H1 (cell line): Measurements from ENCODE around the gene SF3A2. TPM values are rescaled to one million over a fixed set of nuclear protein-coding genes. Genes with fewer than 3 reads are reported as not detected.

Experiments used
- CTCF ChIA-PET: fragments of 300-600 bp; sonication (Branson Sonifier 250); formaldehyde crosslinking; loops from one replicate; lab custom pipeline; 2021; ENCODE audit not compliant: partially characterized antibody; lab: Charles Lee
- POLR2A ChIA-PET: fragments of 300-600 bp; sonication (Branson Sonifier 250); formaldehyde crosslinking; loops from one replicate; lab custom pipeline; 2021; ENCODE audit warnings: inconsistent platforms; ENCODE audit not compliant: partially characterized antibody; lab: Charles Lee
- DNase-seq, 2 experiments: peaks; one replicate each; pipeline versions ENCODE4 v3.0.0 to v3.0.0-alpha.2; 2010 to 2022; ENCODE audit warnings: low spot score in 2 of 2, low read depth in 1 of 2, mixed read lengths in 1 of 2
- FAIRE-seq: peaks from 2 replicates; lab custom pipeline; 2011; peaks lifted over from hg19 to GRCh38; lab: Jason Lieb, UNC
- H2AFZ ChIP-seq: 2 replicates; pipeline ENCODE4 v1.8.1; 2012; ENCODE audit warnings: low read length, inconsistent platforms
- H2AK5ac ChIP-seq: 2 replicates; pipeline ENCODE4 v1.6.1; 2013; ENCODE audit warnings: low read depth, low read length
- H2BK120ac ChIP-seq: replicated peaks from 2 replicates; pipeline ENCODE3; 2013; ENCODE audit warnings: low read depth, low read length, inconsistent platforms
- H2BK12ac ChIP-seq: 2 replicates; pipeline ENCODE4 v1.6.1; 2013; ENCODE audit warnings: low read depth, low read length
- H2BK15ac ChIP-seq: 2 replicates; pipeline ENCODE4 v1.6.1; 2013; ENCODE audit warnings: low read length
- H2BK20ac ChIP-seq: 2 replicates; pipeline ENCODE4 v1.6.1; 2013; ENCODE audit warnings: low read length
- H2BK5ac ChIP-seq: 2 replicates; pipeline ENCODE4 v1.6.1; 2013; ENCODE audit warnings: low read depth, low read length
- H3K14ac ChIP-seq: 2 replicates; pipeline ENCODE4 v1.6.1; 2013; ENCODE audit warnings: inconsistent platforms; ENCODE audit not compliant: insufficient read length
- H3K18ac ChIP-seq: 2 replicates; pipeline ENCODE4 v1.6.1; 2013; ENCODE audit warnings: low read length; ENCODE audit errors: extremely low read depth
- H3K23ac ChIP-seq: 2 replicates; pipeline ENCODE4 v1.6.1; 2013; ENCODE audit warnings: inconsistent platforms; ENCODE audit not compliant: insufficient read length
- H3K23me2 ChIP-seq: 2 replicates; pipeline ENCODE4 v1.6.1; 2013; ENCODE audit warnings: low read depth, low read length
- H3K27ac ChIP-seq: 2 replicates; pipeline ENCODE4 v1.6.1; 2011; ENCODE audit warnings: low read depth, low read length, inconsistent platforms
- H3K27me3 ChIP-seq, 4 experiments: replicated peaks in 1 of 4; 1 replicate in 1 of 4; 2 replicates in 3 of 4; pipeline versions ENCODE4 v1.6.1 to v1.8.1; 2011 to 2013; ENCODE audit warnings: low read length in 3 of 4, mild to moderate bottlenecking in 3 of 4, inconsistent platforms in 2 of 4, mixed read lengths in 2 of 4, moderate library complexity in 1 of 4; ENCODE audit not compliant: control insufficient read depth in 3 of 4, insufficient read depth in 3 of 4; ENCODE audit errors: extremely low read depth in 1 of 4
- H3K36me3 ChIP-seq, 4 experiments: 2 replicates each; pipeline versions ENCODE4 v1.6.1 to v1.8.1; 2011 to 2013; ENCODE audit warnings: mild to moderate bottlenecking in 4 of 4, low read length in 3 of 4, moderate library complexity in 2 of 4, control low read depth in 1 of 4, inconsistent platforms in 1 of 4; ENCODE audit not compliant: insufficient read depth in 4 of 4, control insufficient read depth in 2 of 4
- H3K4ac ChIP-seq: replicated peaks from 2 replicates; pipeline ENCODE3; 2013; ENCODE audit warnings: low read length, low read depth, mixed read lengths, inconsistent platforms; ENCODE audit not compliant: insufficient read length
- H3K4me1 ChIP-seq, 4 experiments: replicated peaks in 1 of 4; 1 replicate in 1 of 4; 2 replicates in 3 of 4; pipeline versions ENCODE4 v1.6.1 to v1.8.1; 2011 to 2013; ENCODE audit warnings: low read length in 3 of 4, inconsistent platforms in 2 of 4, mixed read lengths in 1 of 4; ENCODE audit not compliant: insufficient read depth in 4 of 4, control insufficient read depth in 3 of 4
- H3K4me2 ChIP-seq, 2 experiments: 2 replicates each; pipeline versions ENCODE4 v1.6.1 to v1.8.1; 2011 to 2013; ENCODE audit warnings: low read depth in 2 of 2, low read length in 2 of 2, control low read depth in 1 of 2, inconsistent platforms in 1 of 2, mild to moderate bottlenecking in 1 of 2; ENCODE audit not compliant: insufficient read depth in 1 of 2
- H3K4me3 ChIP-seq, 4 experiments: fragments of 200-600, 300-600 bp in 1 of 4; sonication (generic), shearing (Covaris generic), sonication (Bioruptor Twin) in 1 of 4; 2 replicates each; pipeline versions ENCODE4 v1.5.1 to v1.8.1; 2011 to 2016; ENCODE audit warnings: low read length in 4 of 4, low read depth in 3 of 4, control low read depth in 2 of 4, inconsistent platforms in 2 of 4, mild to moderate bottlenecking in 2 of 4, mixed read lengths in 1 of 4, moderate library complexity in 1 of 4; ENCODE audit not compliant: insufficient read depth in 2 of 4; ENCODE audit errors: extremely low read depth in 1 of 4
- H3K56ac ChIP-seq: replicated peaks from 2 replicates; pipeline ENCODE3; 2013; ENCODE audit warnings: low read depth, mild to moderate bottlenecking, mixed read lengths, low read length, inconsistent platforms; ENCODE audit not compliant: insufficient read length
- H3K79me1 ChIP-seq: 2 replicates; pipeline ENCODE4 v1.6.1; 2013; ENCODE audit warnings: low read depth, low read length, control low read depth
- H3K79me2 ChIP-seq, 2 experiments: 2 replicates each; pipeline versions ENCODE4 v1.6.1 to v1.8.1; 2012 to 2013; ENCODE audit warnings: low read length in 2 of 2, mild to moderate bottlenecking in 2 of 2, inconsistent platforms in 1 of 2; ENCODE audit not compliant: insufficient read depth in 2 of 2, control insufficient read depth in 1 of 2
- H3K9ac ChIP-seq, 4 experiments: replicated peaks in 1 of 4; 1 replicate in 1 of 4; 2 replicates in 3 of 4; pipeline versions ENCODE4 v1.6.1 to v1.8.1; 2011 to 2013; ENCODE audit warnings: low read depth in 3 of 4, low read length in 3 of 4, control low read depth in 2 of 4, mild to moderate bottlenecking in 2 of 4, moderate library complexity in 2 of 4, inconsistent platforms in 1 of 4; ENCODE audit errors: extremely low read depth in 1 of 4
- H3K9me3 ChIP-seq, 2 experiments: 2 replicates each; pipeline versions ENCODE4 v1.6.1 to v1.8.1; 2012 to 2013; ENCODE audit warnings: mild to moderate bottlenecking in 2 of 2, moderate library complexity in 2 of 2, control low read depth in 1 of 2, inconsistent platforms in 1 of 2, low read depth in 1 of 2, low read length in 1 of 2, mixed read lengths in 1 of 2; ENCODE audit not compliant: insufficient read depth in 2 of 2
- H4K20me1 ChIP-seq, 2 experiments: replicated peaks in 1 of 2; 2 replicates each; pipeline versions ENCODE3 to v1.8.1; 2011 to 2013; ENCODE audit warnings: inconsistent platforms in 2 of 2, low read length in 2 of 2, mild to moderate bottlenecking in 1 of 2; ENCODE audit not compliant: insufficient read depth in 2 of 2, control insufficient read depth in 1 of 2
- H4K5ac ChIP-seq: 2 replicates; pipeline ENCODE4 v1.6.1; 2013; ENCODE audit warnings: low read length, low read depth, mixed read lengths, inconsistent platforms; ENCODE audit not compliant: insufficient read length
- H4K8ac ChIP-seq: 2 replicates; pipeline ENCODE4 v1.8.0; 2013; ENCODE audit warnings: mild to moderate bottlenecking, moderate library complexity, low read length, inconsistent platforms; ENCODE audit not compliant: insufficient read depth; ENCODE audit errors: extremely low read depth
- H4K91ac ChIP-seq: replicated peaks from 2 replicates; pipeline ENCODE3; 2013; ENCODE audit warnings: low read length, mixed read lengths, inconsistent platforms; ENCODE audit not compliant: insufficient read length
- EGR1 ChIP-seq: IDR thresholded peaks from 2 replicates; pipeline ENCODE4 v1.6.1; 2011; ENCODE audit warnings: low read depth, low read length, borderline replicate concordance
- JUN ChIP-seq: IDR thresholded peaks from 2 replicates; pipeline ENCODE4 v1.6.1; 2011; ENCODE audit warnings: low read depth, mild to moderate bottlenecking, improper control_type of control experiment, low read length
- POU5F1 ChIP-seq: IDR thresholded peaks from 2 replicates; pipeline ENCODE4 v1.6.1; 2011; ENCODE audit warnings: low read depth, mild to moderate bottlenecking, low read length, moderate library complexity
- SIN3A ChIP-seq, 2 experiments: IDR thresholded peaks in 1 of 2; conservative IDR thresholded peaks in 1 of 2; 2 replicates each; pipeline ENCODE4 v1.6.1; 2011 to 2012; ENCODE audit warnings: low read length in 2 of 2, improper control_type of control experiment in 1 of 2, low read depth in 1 of 2, mild to moderate bottlenecking in 1 of 2
- SP4 ChIP-seq: IDR thresholded peaks from 2 replicates; pipeline ENCODE4 v1.6.1; 2012; ENCODE audit warnings: low read length, inconsistent platforms
- TAF7 ChIP-seq: optimal IDR thresholded peaks from 2 replicates; pipeline ENCODE3; 2011; ENCODE audit warnings: low read depth, mild to moderate bottlenecking, inconsistent platforms, low read length, moderate library complexity, borderline replicate concordance
- TBP ChIP-seq: IDR thresholded peaks from 2 replicates; pipeline ENCODE4 v1.6.1; 2011; ENCODE audit warnings: low read depth, low read length, improper control_type of control experiment
- WGBS, 2 experiments: shearing (Covaris generic) in 1 of 2; methylation state at CpG; one replicate each; pipeline versions ENCODE4 v1.1.6 to v1.1.7; 2013 to 2015; ENCODE audit warnings: low lambda C conversion rate in 2 of 2, mixed read lengths in 2 of 2, inconsistent platforms in 1 of 2, low coverage in 1 of 2, missing lambda C conversion rate in 1 of 2; ENCODE audit not compliant: insufficient replicate concordance in 2 of 2, insufficient coverage in 1 of 2, insufficient read length in 1 of 2; ENCODE audit errors: extremely low coverage in 1 of 2, missing lambda C conversion rate in 1 of 2; 5-methylcytosine and 5-hydroxymethylcytosine counted together
- polyA plus RNA-seq, 7 experiments: library from polyadenylated mRNA; depleted of rRNA in 3 of 7; stranded (reverse) in 5 of 7; unstranded in 2 of 7; fragments of >200 nt in 5 of 7; fragments of 200-250 nt in 2 of 7; gene quantifications; 1 replicate in 5 of 7; 2 replicates in 1 of 7; 4 replicates in 1 of 7; pipeline versions ENCODE4 v1.2.1 to v1.2.3, GENCODE V29; 2011 to 2013; ENCODE audit warnings: missing spikeins in 2 of 7, mixed read lengths in 2 of 7
- total RNA-seq: library from RNA; stranded (reverse); fragmentation: NEBNext Ultra II Directional; extraction: Animal tissue kit (Norgen Biotek cat#: 25700); gene quantifications from 2 replicates; pipeline ENCODE4 v1.2.1, GENCODE V29; 2021
- TF ChIP-seq, protein P1 (sequence below): IDR thresholded peaks from 2 replicates; pipeline ENCODE4 v1.6.1; 2011; ENCODE audit warnings: low read length, improper control_type of control experiment
- TF ChIP-seq, protein P2 (sequence below): IDR thresholded peaks from 2 replicates; pipeline ENCODE4 v1.6.1; 2012; ENCODE audit warnings: inconsistent platforms
- TF ChIP-seq, protein P3 (sequence below): IDR thresholded peaks from 2 replicates; pipeline ENCODE4 v1.6.1; 2011; ENCODE audit warnings: low read depth, mild to moderate bottlenecking, low read length; ENCODE audit not compliant: insufficient read depth

Gene SF3A2
- total and polyA plus RNA-seq, 2 of the 8 experiments (the other 6 are each of a cell fraction or from before 2014, with no cell fraction given): 15.3 to 146 TPM

DNA sequence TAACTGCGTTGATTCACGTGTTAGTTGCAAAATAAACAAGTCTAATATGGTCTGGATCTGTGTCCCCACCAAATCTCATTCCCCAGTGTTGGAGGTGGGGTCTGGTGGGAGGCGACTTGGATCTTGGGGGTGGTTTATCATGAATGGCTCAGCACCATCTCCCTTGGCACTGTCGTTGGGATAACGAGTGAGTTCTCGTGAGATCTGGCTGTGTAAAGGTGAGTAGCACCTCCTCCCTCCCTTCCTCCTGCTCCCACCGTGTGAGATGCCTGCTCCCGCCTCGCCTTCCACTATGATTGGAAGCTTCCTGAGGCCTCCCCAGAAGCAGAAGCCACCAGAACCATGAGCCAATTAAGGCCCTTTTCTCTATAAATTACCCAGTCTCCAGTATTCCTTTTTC lies 40.5 kb downstream of the SF3A2 start:
- H4K91ac ChIP-seq: no peak overlapping the region
- peaks cover 0 to 12% (median 2%) of the 10 kb centered on the region in 4 experiments; a peak in 4 of 7 replicates for H3K4me1 ChIP-seq
- H2BK5ac ChIP-seq: no peak overlapping the region
- H3K9ac ChIP-seq: no peak overlapping the region
- no peak overlapping the region for H4K5ac ChIP-seq
- DNase-seq (no peak), FAIRE-seq (no peak)
- peaks cover 9 to 15% of the 10 kb centered on the region in 2 experiments for H4K20me1 ChIP-seq
- H3K4me2 ChIP-seq: no peak overlapping the region
- peaks cover 3% of the 10 kb centered on the region; the same call in 1 of the 2 replicates for H3K79me1 ChIP-seq
- H3K18ac ChIP-seq: no peak overlapping the region
- no peak overlapping the region for H4K8ac ChIP-seq
- peaks cover 3% of the 10 kb centered on the region; the same call in 1 of the 2 replicates for H3K23me2 ChIP-seq
- H2BK15ac ChIP-seq: no peak overlapping the region
- H3K23ac ChIP-seq: no peak overlapping the region
- no peak overlapping the region for H3K27ac ChIP-seq
- ChIA-PET CTCF (interaction anchor here (0.7 to 6.2 kb wide), 10 partner anchors 10 to 257 kb away, joined by 3 to 106 read pairs (median 6); partner anchors contain the start of gene JSRP1), POLR2A (interaction anchor here (0.6 to 23.4 kb wide), 11 partner anchors 9 to 104 kb away, joined by 3 to 330 read pairs (median 4); partner anchors contain the start of genes AMH, JSRP1 and PLEKHJ1)
- no peak overlapping the region for H3K56ac ChIP-seq
- no peak overlapping the region for H2BK12ac ChIP-seq
- peaks cover 2 to 12% (median 6%) of the 10 kb centered on the region in 4 experiments; a peak in 4 of 8 replicates for H3K36me3 ChIP-seq
- H3K14ac ChIP-seq: no peak overlapping the region
- no peak overlapping the region for H2BK120ac ChIP-seq
- H2BK20ac ChIP-seq: no peak overlapping the region
- no peak overlapping the region for H3K4ac ChIP-seq
- WGBS, 2 experiments: 92% methylated on average over 9 of the region's 9 CpGs; no CpG with 5 or more reads in 1 of the 2 experiments
- H3K4me3 ChIP-seq: no peak overlapping the region
- peaks cover 0 to 13% of the 10 kb centered on the region in 2 experiments; a peak in 2 of 4 replicates for H3K79me2 ChIP-seq
- peaks cover 0 to 6% (median 4%) of the 10 kb centered on the region in 4 experiments; a peak in 5 of 7 replicates for H3K27me3 ChIP-seq
- no peak overlapping the region for H2AK5ac ChIP-seq
- no peaks in the 10 kb centered on the region for H3K9me3 ChIP-seq
- H2AFZ ChIP-seq: no peak overlapping the region
- TF ChIP-seq SP4: no peak
- TF ChIP-seq SIN3A (conservative IDR thresholded peaks at IDR 0.05 in 1 of 2, IDR thresholded peaks at IDR 0.05 in 1 of 2; ENCODE audit: low read depth in 1 of 2, low read length in 2 of 2): no peak
- TF ChIP-seq, protein P1, sequence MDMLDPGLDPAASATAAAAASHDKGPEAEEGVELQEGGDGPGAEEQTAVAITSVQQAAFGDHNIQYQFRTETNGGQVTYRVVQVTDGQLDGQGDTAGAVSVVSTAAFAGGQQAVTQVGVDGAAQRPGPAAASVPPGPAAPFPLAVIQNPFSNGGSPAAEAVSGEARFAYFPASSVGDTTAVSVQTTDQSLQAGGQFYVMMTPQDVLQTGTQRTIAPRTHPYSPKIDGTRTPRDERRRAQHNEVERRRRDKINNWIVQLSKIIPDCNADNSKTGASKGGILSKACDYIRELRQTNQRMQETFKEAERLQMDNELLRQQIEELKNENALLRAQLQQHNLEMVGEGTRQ: no peak
- TF ChIP-seq TBP: no peak
- TF ChIP-seq, protein P2, sequence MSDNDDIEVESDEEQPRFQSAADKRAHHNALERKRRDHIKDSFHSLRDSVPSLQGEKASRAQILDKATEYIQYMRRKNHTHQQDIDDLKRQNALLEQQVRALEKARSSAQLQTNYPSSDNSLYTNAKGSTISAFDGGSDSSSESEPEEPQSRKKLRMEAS: no peak
- no peak for TF ChIP-seq JUN
- no peak for TF ChIP-seq POU5F1
- no peak for TF ChIP-seq TAF7
- TF ChIP-seq, protein P3, sequence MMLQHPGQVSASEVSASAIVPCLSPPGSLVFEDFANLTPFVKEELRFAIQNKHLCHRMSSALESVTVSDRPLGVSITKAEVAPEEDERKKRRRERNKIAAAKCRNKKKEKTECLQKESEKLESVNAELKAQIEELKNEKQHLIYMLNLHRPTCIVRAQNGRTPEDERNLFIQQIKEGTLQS: no peak
- TF ChIP-seq EGR1: no peak
